Heart right ventricle (tissue), 16 donors: ENCODE measurements around the gene JOSD2. TPM values are rescaled to one million over a fixed set of nuclear protein-coding genes. Genes with fewer than 3 reads are reported as not detected.

Source experiments
- ATAC-seq, 8 donors: fragments of 200-7000 bp; cut with Tn5 transposase; one replicate each; pipeline ENCODE4 v1.9.1; 2020; ENCODE audit warnings: mild to moderate bottlenecking in 8 of 8, moderate library complexity in 8 of 8, moderate number of reproducible peaks in 1 of 8
- DNase-seq, 2 donors: peaks; one replicate each; pipeline ENCODE4 v3.0.0-alpha.2; 2020
- H3K27ac ChIP-seq, 10 donors: fragments of 200-600 bp; sonication (generic) in 2 of 10; one replicate each; pipeline versions ENCODE4 v1.5.0 to v1.8.0; 2020 to 2022; ENCODE audit warnings: mild to moderate bottlenecking in 3 of 10
- H3K27me3 ChIP-seq, 7 donors: fragments of 200-600 bp; one replicate each; pipeline ENCODE4 v1.8.0; 2021 to 2022; ENCODE audit warnings: mild to moderate bottlenecking in 2 of 7
- H3K36me3 ChIP-seq, 9 donors: fragments of 200-600 bp; sonication (generic) in 1 of 9; one replicate each; pipeline versions ENCODE4 v1.5.0 to v1.8.0; 2020 to 2022; ENCODE audit warnings: mild to moderate bottlenecking in 2 of 9
- H3K4me1 ChIP-seq, 9 donors: fragments of 200-600 bp; sonication (generic) in 1 of 9; one replicate each; pipeline versions ENCODE4 v1.5.0 to v1.8.0; 2020 to 2022; ENCODE audit warnings: mild to moderate bottlenecking in 4 of 9
- H3K4me3 ChIP-seq, 10 donors: fragments of 200-600 bp; sonication (generic) in 2 of 10; one replicate each; pipeline versions ENCODE4 v1.5.0 to v1.8.0; 2020 to 2022; ENCODE audit warnings: mild to moderate bottlenecking in 7 of 10, moderate library complexity in 2 of 10
- H3K9me3 ChIP-seq, 11 donors: fragments of 200-600 bp in 10 of 11; sonication (generic) in 2 of 11; one replicate each; pipeline versions ENCODE4 v1.5.0 to v1.8.0; 2013 to 2022; ENCODE audit warnings: mild to moderate bottlenecking in 2 of 11, control low read depth in 1 of 11, moderate library complexity in 1 of 11
- WGBS, 2 donors: extraction: QIAGEN DNeasy Blood & Tissue Kit; methylation state at CpG; one replicate each; pipeline ENCODE4 v1.1.7; 2013; ENCODE audit warnings: inconsistent platforms in 1 of 2; 5-methylcytosine and 5-hydroxymethylcytosine counted together
- intact Hi-C, 10 donors: fragments of 100-400 bp; cut with DNase I; formaldehyde crosslinking; loops; one replicate each; pipeline versions ENCODE4 v1.11.1 to v1.14.2; 2022
- polyA plus RNA-seq, 2 donors: library from polyadenylated mRNA; stranded (reverse); fragments of 200-250 nt; gene quantifications; one replicate each; pipeline ENCODE4 v1.2.3, GENCODE V29; 2013
- total RNA-seq, 10 donors: library from RNA; stranded (reverse); fragmentation: NEBNext Ultra II Directional in 3 of 10; extraction: Animal tissue kit (Norgen Biotek cat#: 25700) in 3 of 10; gene quantifications; one replicate each; pipeline versions ENCODE4 v1.2.1 to v1.2.4, GENCODE V29; 2021 to 2023
- TF ChIP-seq, protein P1 (sequence below), 9 donors: fragments of 200-600 bp; sonication (generic) in 2 of 9; IDR thresholded peaks; one replicate each; pipeline versions ENCODE4 v1.5.0 to v1.8.0; 2021 to 2022; ENCODE audit warnings: antibody characterized with exemption in 9 of 9, mild to moderate bottlenecking in 5 of 9, moderate library complexity in 1 of 9
- donor health status: Arrhythmogenic right ventricular cardiomyopathy.
- donor health status: ischemic (EF 13 %, LVEDD 7.1; RV severe dilation, severe dysfunction).
- donor health status: healthy with polysubstance abuse.
- donor health status: DM: no; HTN: yes; CAD: no.
- donor health status: DM: no; HTN: no; CAD: no.
- donor health status: ischemic (EF 25% LVEDD 6.9; RV normal size, moderate dysfunction).
- donor health status: ischemic (EF 25% LVEDD 5.7; RV mildly dilated, moderate dysfunction).
- donor health status: healthy.
- donor health status: DM: yes; HTN: yes; CAD: no.
- donor health status: Ischemic cardiomyopathy.
- donor health status: ischemic (EF 35%, LVEDD 5.7; RV mildly dilated, moderate dysfunction).
- donor health status: nonischemic (EF 11% LVEDD 7.7; RV severe dilation, severe dysfunction).
- donor health status: DM: yes; HTN: yes; CAD: no.
- donor health status: PGD.
- donor health status: ischemic (EF 29% LVEDD 5.4; RV normal size, mild dysfunction).
- donor health status: nonischemic (EF 23%, LVEDD 6.1; RV moderate dilation, normal function).

JOSD2 gene
- total and polyA plus RNA-seq, 12 donors = 13.3 to 69.6 (median 31.0) TPM

DNA sequence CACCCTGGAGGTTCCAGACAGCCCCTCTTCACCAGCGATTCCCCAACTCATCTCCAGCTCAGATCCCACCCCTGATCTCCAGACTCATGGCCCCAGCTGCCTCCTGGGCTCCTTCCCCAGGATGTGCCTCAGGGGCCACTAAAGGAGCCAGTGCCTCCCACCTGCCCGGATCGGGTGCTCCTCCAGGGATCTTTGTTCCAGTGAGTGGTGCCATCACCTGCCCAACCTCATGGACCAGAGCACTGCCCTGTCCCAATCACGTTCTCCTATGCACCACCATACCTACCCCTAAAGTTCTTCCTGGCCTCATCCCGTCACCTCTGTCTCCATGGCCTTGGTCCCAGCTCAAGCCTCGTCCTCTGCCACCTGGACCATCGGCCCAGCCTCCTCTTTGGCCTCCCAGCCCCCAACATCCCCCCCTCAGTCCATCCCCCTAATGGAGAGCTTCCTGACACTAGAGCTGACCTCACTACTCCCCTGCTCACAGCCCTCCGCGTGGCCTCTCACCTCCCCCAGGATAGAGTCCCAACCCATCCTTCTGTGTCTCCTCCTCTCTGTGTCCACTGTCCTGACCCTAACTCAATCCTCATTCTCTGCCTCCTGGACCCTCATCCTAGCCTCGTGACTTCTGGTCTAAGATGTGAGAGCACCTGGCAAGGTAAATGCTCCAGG lies 25.6 kb downstream of the JOSD2 start:
- no peak for DNase-seq
- Histone ChIP-seq H3K27me3 (peaks cover 0 to 4% (median 0%) of the 10 kb centered on the region in 7 donors), H3K36me3 (peaks cover 0 to 48% (median 8%) of the 10 kb centered on the region in 9 donors), H3K4me1 (peaks cover 0 to 7% (median 0%) of the 10 kb centered on the region in 9 donors), H3K4me3 (no peak overlapping the region), H3K9me3 (peaks cover 0 to 5% (median 0%) of the 10 kb centered on the region in 11 donors), H3K27ac (no peak overlapping the region)
- ATAC-seq = no peak
- WGBS, 2 donors = 69 to 74% methylated on average over 10 of the region's 10 CpGs
- intact Hi-C loops = no loop called here
- TF ChIP-seq, protein P1, sequence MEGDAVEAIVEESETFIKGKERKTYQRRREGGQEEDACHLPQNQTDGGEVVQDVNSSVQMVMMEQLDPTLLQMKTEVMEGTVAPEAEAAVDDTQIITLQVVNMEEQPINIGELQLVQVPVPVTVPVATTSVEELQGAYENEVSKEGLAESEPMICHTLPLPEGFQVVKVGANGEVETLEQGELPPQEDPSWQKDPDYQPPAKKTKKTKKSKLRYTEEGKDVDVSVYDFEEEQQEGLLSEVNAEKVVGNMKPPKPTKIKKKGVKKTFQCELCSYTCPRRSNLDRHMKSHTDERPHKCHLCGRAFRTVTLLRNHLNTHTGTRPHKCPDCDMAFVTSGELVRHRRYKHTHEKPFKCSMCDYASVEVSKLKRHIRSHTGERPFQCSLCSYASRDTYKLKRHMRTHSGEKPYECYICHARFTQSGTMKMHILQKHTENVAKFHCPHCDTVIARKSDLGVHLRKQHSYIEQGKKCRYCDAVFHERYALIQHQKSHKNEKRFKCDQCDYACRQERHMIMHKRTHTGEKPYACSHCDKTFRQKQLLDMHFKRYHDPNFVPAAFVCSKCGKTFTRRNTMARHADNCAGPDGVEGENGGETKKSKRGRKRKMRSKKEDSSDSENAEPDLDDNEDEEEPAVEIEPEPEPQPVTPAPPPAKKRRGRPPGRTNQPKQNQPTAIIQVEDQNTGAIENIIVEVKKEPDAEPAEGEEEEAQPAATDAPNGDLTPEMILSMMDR (IDR thresholded peaks at IDR 0.05) = no peak

DNA sequence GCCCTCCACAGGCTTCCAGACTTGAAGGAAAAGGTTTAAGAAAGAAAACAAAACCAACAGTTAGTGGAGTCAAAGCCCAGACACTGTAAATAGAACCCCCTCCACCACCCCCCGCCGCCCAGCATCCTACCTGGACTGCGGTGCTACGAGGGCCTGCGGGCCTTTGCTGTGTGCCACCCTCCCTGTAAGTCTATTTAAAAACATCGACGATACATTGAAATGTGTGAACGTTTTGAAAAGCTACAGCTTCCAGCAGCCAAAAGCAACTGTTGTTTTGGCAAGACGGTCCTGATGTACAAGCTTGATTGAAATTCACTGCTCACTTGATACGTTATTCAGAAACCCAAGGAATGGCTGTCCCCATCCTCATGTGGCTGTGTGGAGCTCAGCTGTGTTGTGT lies 28.1 kb downstream of the JOSD2 start:
- H3K27ac ChIP-seq = no peak overlapping the region
- intact Hi-C loops = no loop called here
- peaks cover 0 to 72% (median 19%) of the 10 kb centered on the region in 9 donors for H3K36me3 ChIP-seq
- peaks cover 0 to 4% (median 0%) of the 10 kb centered on the region in 7 donors for H3K27me3 ChIP-seq
- no peak overlapping the region for H3K4me3 ChIP-seq
- WGBS, 2 donors = 63 to 68% methylated on average over 10 of the region's 10 CpGs
- H3K4me1 ChIP-seq = peaks cover 0 to 19% (median 9%) of the 10 kb centered on the region in 9 donors
- peaks cover 0 to 5% (median 0%) of the 10 kb centered on the region in 11 donors for H3K9me3 ChIP-seq
- TF ChIP-seq, protein P1 (IDR thresholded peaks at IDR 0.05) = no peak
- DNase-seq (no peak), ATAC-seq (no peak)

DNA sequence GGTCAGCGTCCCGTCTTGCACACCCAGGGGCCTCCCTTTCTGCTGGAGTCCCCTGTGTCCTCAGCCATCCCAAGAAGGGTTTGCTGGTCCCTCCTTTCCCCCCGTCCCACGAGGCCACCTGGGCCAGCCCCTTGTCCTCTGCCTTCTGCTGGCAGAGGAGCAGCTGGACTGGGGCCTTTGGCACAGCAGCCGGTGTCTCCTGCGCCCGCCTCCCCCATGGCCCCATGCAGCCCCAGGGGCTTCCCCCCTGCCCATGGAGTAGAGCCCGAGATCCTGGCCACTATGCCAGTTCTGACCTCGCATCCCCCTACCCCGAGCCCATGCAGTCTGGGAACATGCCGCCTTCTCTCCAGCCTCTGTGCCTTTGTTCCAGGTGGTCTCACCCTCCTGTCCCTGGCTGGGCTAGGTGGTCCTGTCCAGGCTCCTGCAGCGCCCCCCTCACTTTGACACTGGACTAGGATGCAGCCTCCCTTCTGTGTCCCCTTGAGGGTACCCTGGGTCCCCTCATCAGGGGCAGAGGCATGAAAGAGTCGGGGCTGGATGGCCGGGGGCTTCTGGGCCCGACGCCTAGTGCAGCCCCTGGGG lies 28.6 kb downstream of the JOSD2 start:
- no peak overlapping the region for H3K4me3 ChIP-seq
- peak in 1 of 8 donors; percentile 23 for ATAC-seq
- 82 to 83% methylated on average over 16 of the region's 16 CpGs for WGBS, 2 donors

More for the DNA sequence above, 28.6 kb downstream of the JOSD2 start:
- Histone ChIP-seq H3K27ac (no peak overlapping the region), H3K9me3 (peaks cover 0 to 5% (median 0%) of the 10 kb centered on the region in 11 donors), H3K36me3 (peaks cover 0 to 72% (median 19%) of the 10 kb centered on the region in 9 donors), H3K4me1 (peaks cover 1 to 25% (median 11%) of the 10 kb centered on the region in 9 donors), H3K27me3 (peaks cover 0 to under 1% (median 0%) of the 10 kb centered on the region in 7 donors)
- no peak for DNase-seq
- TF ChIP-seq, protein P1 (IDR thresholded peaks at IDR 0.05) = no peak
- intact Hi-C loops = no loop called here
